ENCODE data around the gene ECE1. TPM values are rescaled to one million over a fixed set of nuclear protein-coding genes. Genes with fewer than 3 reads are reported as not detected.

Gene ECE1
- total RNA-seq, 1 donor, result 32.6 TPM

GRCh38 chr1:21307663-21308305 is 17.5 kb upstream of the ECE1 start:
- no peak for TF ChIP-seq CTCF (IDR thresholded peaks at IDR 0.05; ENCODE audit: extremely low read depth, low read depth, low read length)
- H2AFZ ChIP-seq (ENCODE audit: low read length), result no peak overlapping the region
- no peaks in the 10 kb centered on the region for H3K36me3 ChIP-seq (ENCODE audit: insufficient read depth, low read length)
- peaks cover 7% of the 10 kb centered on the region for H4K20me1 ChIP-seq (ENCODE audit: insufficient read depth, low read length)
- no peak overlapping the region for H3K27ac ChIP-seq (ENCODE audit: low read depth, low read length)
- no peak overlapping the region for H3K4me2 ChIP-seq (ENCODE audit: insufficient read depth, low read length)
- peaks cover 2% of the 10 kb centered on the region for H3K9me3 ChIP-seq (ENCODE audit: low read depth, low read length)
- H3K4me1 ChIP-seq (ENCODE audit: insufficient read depth, low read length), result peaks cover 15% of the 10 kb centered on the region
- DNase-seq (ENCODE audit: insufficient read length, low spot score, missing footprints), result peak; percentile 77
- no peak overlapping the region for H3K4me3 ChIP-seq (ENCODE audit: insufficient read depth, low read length)
- peaks cover 15% of the 10 kb centered on the region for H3K79me2 ChIP-seq (ENCODE audit: insufficient read depth, low read length)
- H3K27me3 ChIP-seq (ENCODE audit: insufficient read depth, low read length), result no peaks in the 10 kb centered on the region

GRCh38 chr1:21307210-21307609 is 16.9 kb upstream of the ECE1 start:
- Histone ChIP-seq H3K9me3 (ENCODE audit: low read depth, low read length) (peaks cover 2% of the 10 kb centered on the region), H3K27ac (ENCODE audit: low read depth, low read length) (no peak overlapping the region), H2AFZ (ENCODE audit: low read length) (no peak overlapping the region), H3K27me3 (ENCODE audit: insufficient read depth, low read length) (no peaks in the 10 kb centered on the region), H3K4me3 (ENCODE audit: insufficient read depth, low read length) (no peak overlapping the region), H3K79me2 (ENCODE audit: insufficient read depth, low read length) (peaks cover 15% of the 10 kb centered on the region), H3K4me2 (ENCODE audit: insufficient read depth, low read length) (no peak overlapping the region), H3K36me3 (ENCODE audit: insufficient read depth, low read length) (no peaks in the 10 kb centered on the region), H4K20me1 (ENCODE audit: insufficient read depth, low read length) (peaks cover 4% of the 10 kb centered on the region), H3K4me1 (ENCODE audit: insufficient read depth, low read length) (peaks cover 12% of the 10 kb centered on the region)
- TF ChIP-seq CTCF (IDR thresholded peaks at IDR 0.05; ENCODE audit: extremely low read depth, low read depth, low read length), result no peak
- no peak for DNase-seq (ENCODE audit: insufficient read length, low spot score, missing footprints)

- Histone ChIP-seq H3K4me2 (ENCODE audit: insufficient read depth, low read length) (no peak overlapping the region), H3K4me1 (ENCODE audit: insufficient read depth, low read length) (peaks cover 12% of the 10 kb centered on the region), H2AFZ (ENCODE audit: low read length) (no peak overlapping the region), H4K20me1 (ENCODE audit: insufficient read depth, low read length) (peaks cover 4% of the 10 kb centered on the region), H3K27me3 (ENCODE audit: insufficient read depth, low read length) (no peaks in the 10 kb centered on the region), H3K27ac (ENCODE audit: low read depth, low read length) (no peak overlapping the region), H3K9me3 (ENCODE audit: low read depth, low read length) (peaks cover 2% of the 10 kb centered on the region), H3K36me3 (ENCODE audit: insufficient read depth, low read length) (no peaks in the 10 kb centered on the region), H3K79me2 (ENCODE audit: insufficient read depth, low read length) (peaks cover 15% of the 10 kb centered on the region), H3K4me3 (ENCODE audit: insufficient read depth, low read length) (no peak overlapping the region)
- no peak for DNase-seq (ENCODE audit: insufficient read length, low spot score, missing footprints)
- no peak for TF ChIP-seq CTCF (IDR thresholded peaks at IDR 0.05; ENCODE audit: extremely low read depth, low read depth, low read length)
Observed at GRCh38 chr1:21305900-21306189, 15.6 kb upstream of the ECE1 start.

GRCh38 chr1:21305155-21305899 is 15.1 kb upstream of the ECE1 start:
- Histone ChIP-seq H3K79me2 (ENCODE audit: insufficient read depth, low read length) (peaks cover 15% of the 10 kb centered on the region), H3K4me1 (ENCODE audit: insufficient read depth, low read length) (peaks cover 12% of the 10 kb centered on the region), H3K9me3 (ENCODE audit: low read depth, low read length) (peaks cover 2% of the 10 kb centered on the region), H3K36me3 (ENCODE audit: insufficient read depth, low read length) (no peaks in the 10 kb centered on the region), H3K27me3 (ENCODE audit: insufficient read depth, low read length) (no peaks in the 10 kb centered on the region), H2AFZ (ENCODE audit: low read length) (peak overlapping the region; percentile 10), H3K4me3 (ENCODE audit: insufficient read depth, low read length) (no peak overlapping the region), H4K20me1 (ENCODE audit: insufficient read depth, low read length) (peaks cover 4% of the 10 kb centered on the region), H3K4me2 (ENCODE audit: insufficient read depth, low read length) (no peak overlapping the region), H3K27ac (ENCODE audit: low read depth, low read length) (no peak overlapping the region)
- DNase-seq (ENCODE audit: insufficient read length, low spot score, missing footprints), result peak; percentile 66
- TF ChIP-seq CTCF (IDR thresholded peaks at IDR 0.05; ENCODE audit: extremely low read depth, low read depth, low read length), result no peak
